ENCODE results near the gene LGALS4.
"Not testable (repeated sequence)": the region's sequence is repeated elsewhere in the genome, so short reads cannot be mapped to it uniquely, and the experiment has no call there.

LGALS4 gene

GRCh38 chr19:38795549-38795948 lies 17.2 kb downstream of the LGALS4 start:
- DNase-seq (ENCODE audit: low read depth), result no peak

- no peak for DNase-seq (ENCODE audit: low read depth)
Measured at GRCh38 chr19:38793671-38794070, 19.1 kb downstream of the LGALS4 start.

DNA sequence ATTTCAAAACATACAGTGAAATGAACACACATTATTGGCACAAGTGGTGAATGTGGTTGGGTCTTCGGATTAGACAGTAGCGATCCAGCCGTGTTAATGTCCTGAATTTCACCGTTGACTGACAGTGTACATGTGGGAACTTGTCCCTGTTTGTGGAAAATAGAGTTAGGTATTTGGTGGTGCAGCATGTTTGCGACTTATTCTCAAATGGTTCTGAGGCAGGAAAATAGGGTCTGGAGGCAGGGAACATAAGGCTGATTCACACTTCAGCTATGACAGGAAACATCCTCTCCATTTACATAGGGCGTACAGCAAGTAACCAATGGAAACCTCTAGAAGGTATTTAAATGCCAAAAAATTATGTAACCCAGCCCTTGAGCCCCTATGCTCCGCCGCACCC lies 19.6 kb downstream of the LGALS4 start:
- no peak for DNase-seq (ENCODE audit: low read depth)

GRCh38 chr19:38792250-38793111 lies 20.3 kb downstream of the LGALS4 start:
- no peak for DNase-seq (ENCODE audit: low read depth)

GRCh38 chr19:38791451-38792064 lies 21.2 kb downstream of the LGALS4 start:
- not testable (repeated sequence) for DNase-seq (ENCODE audit: low read depth)

GRCh38 chr19:38790507-38791403 lies 22.0 kb downstream of the LGALS4 start:
- not testable (repeated sequence) for DNase-seq (ENCODE audit: low read depth)

DNA sequence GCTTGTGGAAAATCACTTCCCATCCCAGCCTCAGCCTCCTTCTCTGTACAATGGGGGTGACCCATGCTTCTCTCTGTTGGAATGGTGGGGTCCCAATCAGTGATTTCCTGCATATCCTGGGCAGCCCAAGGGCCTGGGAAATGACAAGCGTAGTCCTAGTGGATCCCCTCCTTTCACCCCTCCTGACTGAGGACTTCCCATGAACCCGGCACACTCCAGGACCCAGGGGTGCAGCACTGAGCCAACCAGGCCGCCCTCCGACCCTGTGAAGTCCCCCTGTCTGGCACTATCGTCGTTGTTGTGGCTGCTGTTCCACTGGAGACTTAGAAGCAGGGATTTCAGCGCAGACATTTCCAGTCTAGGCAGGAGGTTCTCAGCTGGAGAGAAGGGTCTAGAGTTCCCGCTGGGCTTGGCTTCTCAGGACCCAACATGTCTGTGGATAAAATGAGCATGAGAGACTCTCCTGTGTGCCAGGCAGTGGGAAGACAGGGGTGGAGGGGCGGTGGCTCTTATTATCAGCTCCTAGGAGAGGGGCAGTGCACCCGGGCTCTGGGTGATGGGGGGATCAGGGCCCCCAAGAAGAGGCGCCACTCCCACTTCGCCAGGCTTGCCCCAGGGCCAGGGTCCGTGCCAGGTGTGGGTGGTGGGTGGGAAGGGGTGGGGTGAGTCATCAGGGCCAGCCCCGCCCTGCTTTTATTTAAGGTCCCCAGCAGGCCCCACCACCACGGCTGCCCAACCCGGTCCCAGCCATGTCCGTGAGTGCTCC lies 24.1 kb downstream of the LGALS4 start, which contains the start of gene LGALS7B:
Gene LGALS7B (plus strand): TSS at position 723 of the 766 bp plus-strand sequence. CDS start 27 bp downstream, at position 750.
- no peak for DNase-seq (ENCODE audit: low read depth)

DNA sequence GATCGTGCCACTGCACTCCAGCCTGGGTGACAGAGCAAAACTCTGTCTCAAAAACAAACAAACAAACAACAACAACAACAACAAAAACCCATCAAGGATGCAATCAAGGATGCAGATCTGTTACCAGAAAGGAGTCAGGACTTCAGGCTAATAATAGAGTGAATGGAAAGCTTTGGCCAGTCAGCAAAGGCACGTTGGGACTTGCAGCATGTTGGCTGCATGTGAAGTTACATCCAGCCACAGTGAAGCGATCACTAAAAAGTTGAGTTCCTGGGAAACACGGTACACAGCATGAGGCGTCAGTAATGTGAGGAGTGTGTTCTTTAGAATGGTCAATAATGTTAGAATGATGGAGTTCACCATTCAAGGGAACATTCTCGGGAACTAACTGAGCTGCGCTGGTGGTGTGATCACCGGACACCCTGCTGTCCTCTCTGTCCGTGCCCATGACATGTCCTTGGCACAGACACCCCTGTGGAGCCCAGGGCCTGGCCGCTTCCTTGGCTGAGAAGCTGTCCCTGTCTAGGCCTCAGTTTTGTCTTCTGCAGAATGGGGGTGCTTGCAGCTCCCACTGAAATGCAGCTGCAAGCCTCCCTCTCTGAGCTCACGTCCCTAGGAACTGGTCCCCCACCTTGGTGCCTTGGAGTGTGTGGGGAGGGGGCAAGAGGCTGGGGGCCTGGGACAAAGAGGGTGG lies 26.0 kb downstream of the LGALS4 start:
- DNase-seq (ENCODE audit: low read depth), result no peak

DNA sequence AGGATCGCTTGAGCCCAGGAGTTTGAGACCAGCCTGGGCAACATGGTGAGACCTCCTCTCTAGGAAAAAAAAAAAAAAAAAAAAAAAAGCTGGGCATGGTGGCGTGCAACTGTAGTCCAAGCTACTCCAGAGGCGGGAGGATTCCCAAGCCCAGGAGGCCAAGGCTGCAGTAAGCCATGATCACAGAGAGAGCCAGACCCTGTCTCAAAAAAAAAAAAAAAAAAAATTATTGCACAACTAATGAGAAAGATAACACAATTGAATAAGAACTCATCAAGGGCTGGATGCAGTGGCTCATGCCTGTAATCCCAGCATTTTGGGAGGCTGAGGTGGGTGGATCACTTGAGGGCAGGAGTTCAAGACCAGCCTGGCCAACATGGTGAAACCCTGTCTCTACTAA lies 26.7 kb downstream of the LGALS4 start:
- not testable (repeated sequence) for DNase-seq (ENCODE audit: low read depth)

GRCh38 chr19:38785187-38785699 lies 27.5 kb downstream of the LGALS4 start:
- DNase-seq (ENCODE audit: low read depth), result no peak

DNA sequence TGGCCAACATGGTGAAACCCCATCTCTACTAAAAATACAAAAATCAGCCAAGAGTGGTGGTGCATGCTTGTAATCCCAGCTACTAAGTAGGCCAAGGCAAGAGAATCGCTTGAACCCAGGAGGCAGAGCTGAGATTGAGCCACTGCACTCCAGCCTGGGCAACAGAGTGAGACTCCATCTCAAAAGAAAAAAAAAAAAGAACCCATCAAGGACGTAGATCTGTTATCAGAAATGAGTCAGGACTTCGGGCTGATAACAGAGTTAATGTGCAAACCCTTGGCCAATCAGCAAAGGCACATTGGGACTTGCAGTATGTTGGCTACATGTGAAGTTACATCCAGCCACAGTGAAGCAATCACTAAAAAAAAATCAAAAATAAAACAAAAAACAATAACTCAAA lies 28.5 kb downstream of the LGALS4 start:
- DNase-seq (ENCODE audit: low read depth), result no peak

- DNase-seq (ENCODE audit: low read depth), result not testable (repeated sequence)
Measured at GRCh38 chr19:38782212-38782611, 30.5 kb downstream of the LGALS4 start.

GRCh38 chr19:38781058-38781457 lies 31.7 kb downstream of the LGALS4 start:
- no peak for DNase-seq (ENCODE audit: low read depth)

GRCh38 chr19:38780443-38780842 lies 32.3 kb downstream of the LGALS4 start:
- no peak for DNase-seq (ENCODE audit: low read depth)

- DNase-seq (ENCODE audit: low read depth), result no peak
Measured at GRCh38 chr19:38778733-38779132, 34.0 kb downstream of the LGALS4 start.

DNA sequence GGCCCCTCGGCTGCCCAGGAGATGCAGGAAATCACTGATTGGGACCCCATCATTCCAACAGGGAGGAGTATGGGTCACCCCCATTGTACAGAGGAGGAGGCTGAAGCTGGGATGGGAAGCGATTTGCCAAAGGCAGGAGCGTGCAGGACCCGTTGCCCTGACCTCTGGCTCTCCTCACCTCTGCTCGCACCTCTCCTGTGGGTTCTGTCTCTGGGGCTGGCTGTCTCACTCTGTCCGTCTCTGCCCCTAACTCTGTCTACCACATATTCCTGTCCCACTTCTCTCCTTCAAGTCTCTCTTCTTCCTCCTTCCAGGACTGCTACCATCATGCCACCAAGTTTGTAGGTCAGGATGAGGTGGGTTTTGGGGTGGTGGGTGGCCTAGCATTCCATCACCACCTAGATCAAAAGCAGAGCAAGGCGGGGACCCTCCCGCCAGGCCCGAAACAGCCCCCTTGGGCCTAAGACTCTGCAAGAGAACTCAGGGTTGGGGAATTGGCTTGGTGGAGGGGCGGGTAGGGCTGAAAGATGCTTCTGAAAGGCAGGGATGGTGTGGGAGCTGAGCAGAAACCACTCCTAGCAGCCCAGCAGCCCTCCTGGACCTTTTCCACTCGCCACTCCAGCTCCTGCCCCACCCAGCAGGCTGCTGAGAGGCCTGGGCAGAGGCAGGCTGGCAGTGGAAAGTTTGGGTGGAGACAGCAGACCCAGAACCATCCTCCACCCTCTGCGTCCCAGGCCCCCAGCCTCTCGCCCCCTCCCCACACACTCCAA lies 38.4 kb downstream of the LGALS4 start:
- DNase-seq (ENCODE audit: low read depth), result no peak

DNA sequence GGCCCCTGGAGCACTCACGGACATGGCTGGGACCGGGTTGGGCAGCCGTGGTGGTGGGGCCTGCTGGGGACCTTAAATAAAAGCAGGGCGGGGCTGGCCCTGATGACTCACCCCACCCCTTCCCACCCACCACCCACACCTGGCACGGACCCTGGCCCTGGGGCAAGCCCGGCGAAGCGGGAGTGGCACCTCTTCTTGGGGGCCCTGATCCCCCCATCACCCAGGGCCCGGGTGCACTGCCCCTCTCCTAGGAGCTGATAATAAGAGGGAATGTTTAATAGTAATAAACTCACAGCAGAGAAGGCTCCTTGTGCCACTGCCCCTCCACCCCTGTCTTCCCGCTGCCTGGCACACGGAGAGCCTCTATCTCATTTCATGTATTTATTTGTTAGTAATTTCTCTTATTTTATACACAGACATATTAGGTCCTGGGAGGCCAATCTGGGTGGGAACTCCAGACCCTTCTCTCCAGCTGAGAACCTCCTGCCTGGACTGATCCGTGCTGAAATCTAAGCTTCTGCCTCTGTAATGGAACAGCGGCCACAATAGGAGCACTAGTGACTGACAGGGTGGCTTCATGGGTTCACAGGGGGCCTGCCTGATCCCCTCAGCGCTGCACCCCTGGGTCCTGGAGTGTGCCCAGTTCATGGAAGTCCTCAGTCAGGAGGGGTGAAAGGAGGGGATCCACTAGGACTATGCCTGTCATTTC lies 39.1 kb downstream of the LGALS4 start, which contains the start of gene LGALS7:
Gene LGALS7 (minus strand): TSS at position 49 of the 709 bp plus-strand sequence. CDS start 25 bp downstream, at position 24.
- no peak for DNase-seq (ENCODE audit: low read depth)

GRCh38 chr19:38771569-38771968 lies 41.2 kb downstream of the LGALS4 start:
- not testable (repeated sequence) for DNase-seq (ENCODE audit: low read depth)

GRCh38 chr19:38770949-38771275 lies 41.8 kb downstream of the LGALS4 start:
- DNase-seq (ENCODE audit: low read depth), result not testable (repeated sequence)

All from stimulated activated CD8-positive, alpha-beta memory T cell treated with anti-CD3 and anti-CD28 coated beads, Interleukin-15, amount 100 ng/mL, for 24 hours (primary cell).